ELR (cell line): ENCODE data around the gene ACKR3.

Source experiments
- DNase-seq: peaks from one replicate; pipeline ENCODE4 v3.0.0-alpha.2; 2015; ENCODE audit warnings: low read depth

The ACKR3 gene

GRCh38 chr2:236608710-236609109 is 39.1 kb downstream of the ACKR3 start:
- no peak for DNase-seq

DNA sequence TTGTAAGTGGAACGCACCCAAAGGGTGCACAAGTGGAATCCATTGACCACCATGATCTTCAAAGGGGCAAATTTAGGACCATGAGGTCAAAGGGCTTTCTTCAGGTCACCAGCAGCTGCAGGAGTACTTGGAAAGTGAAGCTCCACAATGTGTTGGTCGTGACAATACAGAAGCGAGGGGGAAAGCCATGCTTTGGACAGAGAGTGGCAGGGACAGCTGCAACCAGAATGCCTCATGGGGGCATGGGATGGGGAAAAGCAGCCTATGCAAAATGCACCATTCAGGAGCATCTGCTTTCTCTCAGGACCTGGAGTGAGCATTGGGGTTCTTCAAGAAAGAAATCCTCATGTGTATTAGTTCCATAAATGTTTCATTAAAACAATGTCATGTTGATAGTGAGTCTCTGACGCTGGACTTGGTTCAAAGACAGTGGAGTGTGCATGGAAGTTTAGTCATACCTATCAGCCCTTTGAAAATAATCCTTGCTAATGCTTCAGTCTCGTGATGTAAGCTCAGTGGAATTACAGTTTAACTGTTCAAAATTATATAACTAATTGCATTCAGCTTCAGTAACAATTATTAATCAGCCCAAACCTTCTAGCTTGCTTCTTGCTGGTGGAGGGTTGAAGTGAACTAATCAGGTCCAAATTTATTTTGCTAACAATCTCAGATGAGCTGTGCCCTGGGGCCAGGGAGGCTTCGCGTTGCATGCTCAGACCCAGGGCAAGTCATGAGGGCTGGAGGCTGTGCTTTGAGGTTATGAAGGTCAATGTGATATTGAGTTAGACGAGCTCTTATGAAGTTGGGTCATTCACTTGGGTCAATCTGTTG is 41.6 kb downstream of the ACKR3 start:
- DNase-seq = no peak

- DNase-seq = no peak
Measured at GRCh38 chr2:236612737-236613136, 43.1 kb downstream of the ACKR3 start.

DNA sequence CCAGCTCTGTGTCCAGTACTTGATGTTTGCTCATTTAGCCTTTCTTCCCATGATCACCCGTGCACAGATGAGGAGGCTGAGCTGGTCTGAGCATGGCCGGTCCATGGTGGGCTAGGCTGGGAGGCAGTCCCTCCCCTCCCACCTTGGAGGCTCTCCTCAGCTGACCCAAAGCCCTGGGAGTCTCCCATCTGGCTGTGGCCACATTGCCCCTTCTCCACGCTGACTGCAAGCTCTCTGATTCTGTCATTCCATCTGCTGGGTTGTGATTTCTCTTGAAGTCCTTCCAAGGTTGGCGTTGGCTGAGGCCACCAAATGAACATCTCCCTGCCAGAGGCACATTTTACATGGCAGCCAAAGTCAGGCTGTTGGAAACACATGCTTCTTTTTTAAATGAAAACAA is 44.0 kb downstream of the ACKR3 start:
- no peak for DNase-seq

DNA sequence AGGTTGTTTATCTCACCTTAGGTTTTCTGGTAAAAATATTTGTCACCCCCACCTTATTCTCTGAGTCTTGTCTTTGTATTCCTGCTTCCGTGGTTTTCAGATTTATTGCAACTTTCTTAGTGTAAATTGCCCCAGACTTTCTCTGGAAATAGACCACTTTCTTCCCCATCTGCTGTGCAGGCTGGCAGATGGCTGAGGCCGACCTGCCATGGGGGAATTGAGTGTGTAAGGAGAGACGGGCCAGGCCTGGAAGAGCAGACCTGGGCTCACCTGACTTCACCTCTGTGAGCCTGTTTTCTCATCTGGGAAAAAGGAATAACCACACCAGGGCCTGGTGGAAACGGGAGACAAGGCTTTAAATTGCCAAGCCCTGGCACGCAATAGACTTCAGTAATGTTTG is 44.9 kb downstream of the ACKR3 start:
- DNase-seq = no peak

GRCh38 chr2:236616031-236616430 is 46.4 kb downstream of the ACKR3 start:
- DNase-seq = no peak

DNA sequence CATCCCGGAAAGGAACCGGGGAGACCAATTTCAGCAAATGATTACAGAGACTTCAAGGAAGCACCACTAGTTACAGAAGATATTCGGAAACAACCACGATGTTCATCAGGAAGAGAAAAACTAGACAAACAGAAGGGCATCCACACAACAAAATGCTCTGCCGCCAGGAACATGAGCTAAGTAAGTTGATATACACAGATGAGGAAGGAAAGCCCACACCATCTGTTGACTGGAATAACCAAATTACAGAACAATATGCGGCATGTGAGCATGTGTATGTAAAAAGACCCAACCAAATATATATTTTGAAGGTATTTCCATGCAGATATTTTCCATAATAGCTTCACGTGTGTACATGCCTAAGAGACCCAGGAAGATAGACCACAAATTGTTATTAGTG is 47.0 kb downstream of the ACKR3 start:
- no peak for DNase-seq

- no peak for DNase-seq
Measured at GRCh38 chr2:236617221-236617737, 47.7 kb downstream of the ACKR3 start.

DNA sequence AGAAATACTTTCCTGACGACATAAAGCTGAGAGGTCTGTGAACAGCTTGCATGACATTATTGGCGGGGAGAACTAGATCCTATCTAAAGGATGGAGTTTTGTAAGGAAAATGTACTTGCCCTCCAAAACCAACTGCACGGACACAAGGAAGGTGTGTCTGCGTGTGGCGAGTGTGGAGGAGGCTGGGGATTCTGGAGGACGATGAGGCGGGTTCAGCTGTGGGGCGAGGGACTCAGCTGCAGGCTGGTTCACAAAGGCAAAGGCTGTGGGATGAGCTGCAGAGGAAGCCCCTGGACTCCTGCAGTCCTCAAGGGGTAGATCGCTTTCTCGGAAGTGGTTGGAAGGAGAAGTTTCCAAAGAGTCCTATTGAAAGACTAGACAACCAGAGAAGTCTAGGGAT is 48.2 kb downstream of the ACKR3 start:
- no peak for DNase-seq

GRCh38 chr2:236618370-236618769 is 48.7 kb downstream of the ACKR3 start:
- no peak for DNase-seq

DNA sequence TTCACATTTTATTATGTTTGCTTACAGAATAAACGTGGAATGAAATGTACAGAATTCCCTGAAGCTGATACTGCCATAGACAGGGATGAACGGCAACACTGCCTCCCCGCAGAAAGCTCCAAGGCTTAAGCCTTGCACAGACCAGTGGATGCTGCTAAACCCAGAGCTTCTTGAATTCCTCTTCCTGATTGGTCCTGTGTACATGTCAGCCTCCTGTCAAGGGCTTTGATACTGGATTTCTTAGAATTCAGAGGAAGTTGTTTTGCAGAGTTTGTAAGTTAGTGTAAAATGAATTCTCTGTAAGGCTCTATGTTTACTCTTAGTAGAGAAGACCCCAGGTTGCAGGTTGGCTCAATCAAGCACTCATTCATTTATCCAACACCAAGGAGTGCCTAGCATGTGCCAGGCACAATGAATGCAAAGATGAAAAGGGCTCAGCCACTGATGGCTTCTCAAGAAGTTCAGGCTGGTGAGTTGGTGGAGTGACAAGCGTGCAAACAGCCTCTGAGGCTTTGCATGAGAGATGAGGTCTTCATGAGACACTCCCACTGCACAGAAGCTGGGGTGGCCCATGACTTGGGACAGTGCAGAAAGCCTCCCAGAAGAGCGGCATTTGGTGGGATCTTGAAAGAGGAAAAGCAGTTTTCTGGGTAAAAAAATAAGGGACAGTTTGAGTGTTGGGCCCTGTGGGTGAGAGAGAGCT is 50.4 kb downstream of the ACKR3 start:
- DNase-seq = no peak

GRCh38 chr2:236621786-236622185 is 52.2 kb downstream of the ACKR3 start:
- DNase-seq = no peak

DNA sequence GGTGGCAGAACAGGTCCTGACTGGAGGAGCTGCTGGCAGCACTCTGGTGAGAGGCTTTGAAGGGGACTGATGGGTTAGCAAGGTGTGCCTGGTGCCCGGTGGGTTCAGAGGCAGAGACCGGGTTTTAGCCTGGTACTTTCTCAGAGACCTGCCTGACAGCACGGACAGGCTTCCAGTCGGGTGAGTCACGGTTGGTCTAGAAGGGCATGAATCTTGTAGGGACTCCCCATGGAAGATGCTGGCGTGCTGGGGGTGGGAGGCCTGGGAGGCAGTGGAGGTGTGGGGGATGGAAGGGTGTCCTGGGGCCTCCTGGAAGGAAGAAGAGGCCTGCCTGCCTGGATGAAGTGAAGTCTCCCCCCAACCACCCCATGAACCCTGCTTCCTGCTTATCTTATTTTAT is 52.6 kb downstream of the ACKR3 start:
- DNase-seq = no peak

- DNase-seq = no peak
Measured at GRCh38 chr2:236622660-236623059, 53.0 kb downstream of the ACKR3 start.

GRCh38 chr2:236623816-236624215 is 54.2 kb downstream of the ACKR3 start:
- DNase-seq = no peak

DNA sequence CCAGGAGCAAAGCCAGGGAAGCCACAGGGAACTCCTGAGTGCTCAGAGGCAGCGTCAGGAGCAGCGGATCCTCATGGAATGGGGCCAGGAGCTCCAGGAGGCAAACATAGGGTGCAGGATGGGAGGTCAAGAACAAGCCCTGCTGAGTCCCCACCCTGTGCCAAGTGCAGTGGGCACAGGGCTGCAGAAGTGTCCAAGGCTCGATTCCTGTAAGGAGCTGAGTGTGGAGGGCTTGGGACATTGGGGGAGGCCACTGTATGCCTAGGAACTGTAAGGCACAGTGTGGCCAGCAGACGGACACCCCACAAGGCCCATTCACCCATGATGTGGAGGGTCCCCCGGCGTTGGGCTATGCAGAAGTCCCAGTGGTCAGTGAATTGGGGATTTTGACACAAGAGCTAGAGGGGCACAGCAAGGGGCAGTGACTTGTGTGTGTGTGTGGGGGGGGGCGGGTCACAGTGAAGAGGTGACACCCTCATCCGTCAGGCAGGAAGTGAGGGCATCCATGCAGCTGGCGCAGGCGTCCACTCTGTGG is 55.6 kb downstream of the ACKR3 start:
- DNase-seq = no peak

- no peak for DNase-seq
Measured at GRCh38 chr2:236626391-236627150, 56.9 kb downstream of the ACKR3 start.

GRCh38 chr2:236627193-236627592 is 57.6 kb downstream of the ACKR3 start:
- no peak for DNase-seq

GRCh38 chr2:236627841-236628240 is 58.2 kb downstream of the ACKR3 start:
- no peak for DNase-seq

DNA sequence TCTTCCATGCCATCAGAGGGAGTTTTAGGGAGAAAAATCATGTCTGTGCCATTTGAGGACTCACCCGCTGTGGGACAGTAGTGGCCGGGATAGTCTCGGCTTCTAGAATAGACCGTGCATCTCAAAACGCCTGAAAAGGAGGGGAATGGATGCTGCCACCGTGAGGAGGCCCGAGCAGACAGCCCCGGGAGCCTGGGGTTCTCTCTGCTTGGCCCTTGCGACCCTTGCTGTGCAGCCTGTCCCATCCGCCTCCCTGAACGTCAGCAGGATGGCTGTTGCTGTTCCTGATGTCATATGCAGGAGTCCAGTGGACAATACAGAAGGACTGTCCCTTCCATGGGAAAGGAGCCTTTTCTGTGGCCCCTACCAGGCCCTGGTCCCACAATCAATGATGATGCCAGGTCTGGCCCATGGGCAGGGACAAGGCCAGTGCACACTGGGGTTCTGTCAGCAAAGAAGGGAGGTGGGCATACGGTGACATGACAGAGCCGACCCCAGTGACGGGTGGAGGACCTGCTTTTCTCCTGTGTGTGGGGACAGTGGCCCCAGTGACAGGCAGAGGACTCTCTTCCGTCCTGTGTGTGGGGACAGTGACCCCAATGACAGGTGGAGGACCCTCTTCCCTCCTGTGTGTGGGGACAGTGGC is 58.8 kb downstream of the ACKR3 start:
- no peak for DNase-seq

- no peak for DNase-seq
Measured at GRCh38 chr2:236628981-236629605, 59.5 kb downstream of the ACKR3 start.
